Dermis microvascular lymphatic vessel endothelial cell (primary cell): Measurements from ENCODE around the gene PCSK2. TPM values are rescaled to one million over a fixed set of nuclear protein-coding genes. Genes with fewer than 3 reads are reported as not detected.

Experiments
- DNase-seq, 2 donors: peaks; one replicate each; pipeline versions ENCODE4 v3.0.0 to v3.0.0-alpha.2; 2010; ENCODE audit warnings: low read depth in 2 of 2
- total RNA-seq: library from RNA; depleted of rRNA; stranded (reverse); fragments of >200 nt; gene quantifications from 2 replicates; pipeline ENCODE4 v1.2.1, GENCODE V29; 2014

The PCSK2 gene
- total RNA-seq, 1 donor from 2014 or later, result not detected

- DNase-seq, result no peak
Observed at GRCh38 chr20:17327185-17328148, 100.6 kb downstream of the PCSK2 start.

- no peak for DNase-seq
Observed at GRCh38 chr20:17334932-17335331, 108.1 kb downstream of the PCSK2 start.

GRCh38 chr20:17339000-17339399 is 112.2 kb downstream of the PCSK2 start:
- no peak for DNase-seq

GRCh38 chr20:17343091-17343490 is 116.3 kb downstream of the PCSK2 start:
- DNase-seq, result no peak

GRCh38 chr20:17343656-17344452 is 117.0 kb downstream of the PCSK2 start:
- DNase-seq, result no peak

GRCh38 chr20:17344790-17345189 is 118.0 kb downstream of the PCSK2 start:
- no peak for DNase-seq

GRCh38 chr20:17345321-17345720 is 118.5 kb downstream of the PCSK2 start:
- DNase-seq, result no peak

- DNase-seq, result no peak
Observed at GRCh38 chr20:17350321-17350720, 123.5 kb downstream of the PCSK2 start.

GRCh38 chr20:17357238-17357637 is 130.4 kb downstream of the PCSK2 start:
- no peak for DNase-seq

- DNase-seq, result no peak
Observed at GRCh38 chr20:17358854-17359253, 132.0 kb downstream of the PCSK2 start.

- no peak for DNase-seq
Observed at GRCh38 chr20:17364681-17365080, 137.8 kb downstream of the PCSK2 start.

GRCh38 chr20:17365831-17366230 is 139.0 kb downstream of the PCSK2 start:
- no peak for DNase-seq

GRCh38 chr20:17369506-17369905 is 142.7 kb downstream of the PCSK2 start:
- no peak for DNase-seq

- DNase-seq, result no peak
Observed at GRCh38 chr20:17372806-17373440, 146.1 kb downstream of the PCSK2 start.

GRCh38 chr20:17374086-17374485 is 147.2 kb downstream of the PCSK2 start:
- no peak for DNase-seq

- DNase-seq, result no peak
Observed at GRCh38 chr20:17376031-17376430, 149.2 kb downstream of the PCSK2 start.

GRCh38 chr20:17377231-17377630 is 150.4 kb downstream of the PCSK2 start:
- DNase-seq, result no peak

- DNase-seq, result no peak
Observed at GRCh38 chr20:17379651-17380050, 152.8 kb downstream of the PCSK2 start.

- no peak for DNase-seq
Observed at GRCh38 chr20:17380801-17381200, 154.0 kb downstream of the PCSK2 start.

GRCh38 chr20:17381724-17382123 is 154.9 kb downstream of the PCSK2 start:
- DNase-seq, result no peak

- DNase-seq, result no peak
Observed at GRCh38 chr20:17385798-17386197, 159.0 kb downstream of the PCSK2 start.

GRCh38 chr20:17390655-17391054 is 163.8 kb downstream of the PCSK2 start:
- DNase-seq, result no peak
